HG03520 (cell line): ENCODE data around the gene NRIP2.

Source experiments
- ATAC-seq: cut with Tn5 transposase; IDR thresholded peaks from one replicate; pipeline ENCODE4 v1.9.1; 2021; ENCODE audit warnings: mild to moderate bottlenecking, moderate library complexity; ENCODE audit not compliant: unreplicated experiment

NRIP2 gene

DNA sequence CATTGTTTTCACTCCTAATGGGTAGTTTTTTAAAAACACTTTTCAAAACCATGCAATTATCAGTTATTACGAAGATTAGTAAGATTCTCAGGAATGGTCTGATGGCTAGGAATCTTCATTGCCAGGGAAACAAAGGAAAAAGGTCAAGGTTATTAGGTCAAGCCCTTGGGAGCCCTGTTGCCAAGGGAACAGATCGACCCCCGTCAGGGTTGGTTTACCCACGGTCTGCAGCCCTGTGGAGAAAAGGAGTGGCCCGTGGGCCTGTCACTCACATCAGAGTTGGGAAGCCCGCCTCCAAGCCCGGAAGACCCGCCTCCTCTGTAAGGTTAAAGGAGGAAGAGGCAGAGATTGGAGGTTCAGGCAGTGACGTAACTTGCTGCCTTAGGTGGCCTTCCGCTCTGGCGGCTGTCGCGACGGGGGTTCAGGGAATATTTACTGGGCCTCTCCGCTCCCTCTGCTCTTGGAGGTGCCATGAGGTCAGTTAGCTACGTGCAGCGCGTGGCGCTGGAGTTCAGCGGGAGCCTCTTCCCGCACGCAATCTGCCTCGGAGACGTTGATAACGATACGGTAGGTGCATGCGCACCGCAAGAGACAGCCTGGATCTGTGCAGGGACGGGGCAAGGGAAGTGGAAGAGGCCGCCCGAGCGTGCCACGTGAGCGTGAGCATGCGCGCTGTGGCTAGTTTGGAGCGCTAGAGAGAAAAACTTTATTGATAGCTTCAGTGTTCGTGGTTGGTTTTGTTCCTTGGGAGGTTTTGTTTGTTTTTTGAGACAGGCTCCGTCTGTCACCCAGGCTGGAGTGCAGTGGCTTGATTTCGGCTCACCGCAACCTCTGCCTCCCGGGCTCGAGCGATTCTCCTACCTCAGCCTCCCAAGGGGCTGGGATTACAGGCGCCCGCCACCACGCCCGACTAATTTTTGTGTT lies 22.3 kb downstream of the NRIP2 start, which contains the start of gene ITFG2:
TSS of gene ITFG2 (plus strand) at position 379 of the 924 bp plus-strand sequence. CDS start at position 472, 93 bp downstream.
- peak; percentile 97 for ATAC-seq

DNA sequence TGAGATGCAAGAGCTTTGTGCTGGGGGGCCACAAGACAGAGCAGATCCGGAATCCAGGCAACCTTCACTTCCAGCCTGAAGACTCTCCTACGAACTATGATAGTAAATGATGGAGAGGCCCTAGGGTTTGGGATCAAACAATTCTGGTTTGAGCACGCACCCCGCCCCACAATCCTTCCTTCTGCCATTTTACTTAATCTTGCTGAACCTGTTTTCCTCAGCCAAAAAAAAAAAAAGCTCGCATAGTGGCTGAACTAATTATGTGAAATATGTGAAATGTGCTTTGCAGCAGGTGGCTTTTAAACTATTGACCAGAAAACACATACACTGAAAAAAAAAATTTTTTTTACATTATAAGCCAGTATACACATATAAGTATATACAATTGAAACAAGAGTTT lies 23.0 kb downstream of the NRIP2 start:
- ATAC-seq: no peak

DNA sequence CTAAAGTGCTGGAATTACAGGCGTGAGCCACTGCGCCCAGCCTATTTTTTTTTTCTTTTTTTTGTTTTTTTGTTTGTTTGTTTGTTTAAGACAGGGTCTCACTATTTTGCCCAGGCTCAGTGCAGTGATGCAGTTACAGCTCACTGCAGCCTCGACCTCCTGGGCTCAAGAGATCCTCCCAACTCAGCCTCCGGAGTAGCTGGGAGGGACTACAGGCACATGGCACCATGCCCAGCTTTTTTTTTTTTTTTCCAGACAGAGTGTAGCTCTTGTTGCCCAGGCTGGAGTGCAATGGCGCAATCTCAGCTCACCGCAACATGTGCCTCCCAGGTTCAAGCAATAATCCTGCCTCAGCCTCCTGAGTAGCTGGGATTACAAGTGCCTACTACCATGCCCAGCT lies 28.1 kb downstream of the NRIP2 start:
- ATAC-seq: no peak

DNA sequence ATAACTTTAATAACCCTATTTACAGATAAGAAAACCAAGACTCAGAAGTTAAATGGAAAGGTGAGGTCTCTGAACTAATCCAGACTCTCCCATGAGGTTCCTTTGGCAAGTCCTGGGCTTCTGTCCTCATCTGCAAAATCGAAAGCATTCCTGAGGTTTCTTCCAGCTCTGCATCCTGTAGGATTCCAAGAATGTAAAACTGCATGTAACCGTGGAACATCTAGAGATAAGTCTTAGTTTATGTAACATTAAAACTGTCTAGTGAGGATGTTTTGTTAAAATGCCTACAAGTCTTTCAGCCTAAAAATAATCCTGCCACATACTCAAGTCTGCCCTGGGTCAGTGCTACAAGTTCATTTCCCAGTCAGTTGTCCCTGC lies 29.7 kb downstream of the NRIP2 start:
- ATAC-seq: no peak

DNA sequence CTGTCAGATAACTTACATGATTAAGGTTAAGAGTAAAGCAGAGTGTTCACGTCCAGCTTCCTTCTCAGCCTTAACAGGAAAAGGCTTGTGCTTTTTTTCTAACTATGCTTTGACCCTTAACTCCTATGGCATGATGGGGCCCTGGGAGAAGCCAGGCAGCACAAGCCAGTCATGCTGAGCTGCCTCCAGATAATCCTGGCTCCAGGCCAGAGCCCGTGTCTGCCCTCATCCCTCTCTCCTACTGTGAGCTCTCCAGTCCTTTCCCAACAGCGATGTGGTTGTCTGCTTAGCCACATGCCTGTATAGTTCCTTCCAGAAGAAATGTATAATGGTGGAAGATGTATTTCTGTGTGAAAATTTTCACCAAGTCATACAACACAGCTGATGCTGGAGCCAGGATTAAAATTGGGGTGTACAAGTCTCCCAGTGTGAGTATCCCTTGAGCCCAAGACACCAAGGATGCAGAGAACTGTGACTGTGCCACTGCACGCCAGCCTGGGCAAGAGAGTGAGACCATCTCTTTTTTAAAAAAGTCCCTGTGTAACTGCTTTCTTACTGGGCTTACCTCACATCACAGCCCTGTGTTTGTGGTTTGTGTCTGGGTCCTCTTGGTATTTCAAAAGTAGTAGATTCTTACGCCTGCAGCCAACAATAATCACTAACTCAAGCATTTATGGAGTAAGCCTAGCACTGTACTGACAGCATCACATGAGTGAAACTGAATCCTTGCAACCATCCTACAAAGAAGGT lies 30.3 kb downstream of the NRIP2 start:
- no peak for ATAC-seq

DNA sequence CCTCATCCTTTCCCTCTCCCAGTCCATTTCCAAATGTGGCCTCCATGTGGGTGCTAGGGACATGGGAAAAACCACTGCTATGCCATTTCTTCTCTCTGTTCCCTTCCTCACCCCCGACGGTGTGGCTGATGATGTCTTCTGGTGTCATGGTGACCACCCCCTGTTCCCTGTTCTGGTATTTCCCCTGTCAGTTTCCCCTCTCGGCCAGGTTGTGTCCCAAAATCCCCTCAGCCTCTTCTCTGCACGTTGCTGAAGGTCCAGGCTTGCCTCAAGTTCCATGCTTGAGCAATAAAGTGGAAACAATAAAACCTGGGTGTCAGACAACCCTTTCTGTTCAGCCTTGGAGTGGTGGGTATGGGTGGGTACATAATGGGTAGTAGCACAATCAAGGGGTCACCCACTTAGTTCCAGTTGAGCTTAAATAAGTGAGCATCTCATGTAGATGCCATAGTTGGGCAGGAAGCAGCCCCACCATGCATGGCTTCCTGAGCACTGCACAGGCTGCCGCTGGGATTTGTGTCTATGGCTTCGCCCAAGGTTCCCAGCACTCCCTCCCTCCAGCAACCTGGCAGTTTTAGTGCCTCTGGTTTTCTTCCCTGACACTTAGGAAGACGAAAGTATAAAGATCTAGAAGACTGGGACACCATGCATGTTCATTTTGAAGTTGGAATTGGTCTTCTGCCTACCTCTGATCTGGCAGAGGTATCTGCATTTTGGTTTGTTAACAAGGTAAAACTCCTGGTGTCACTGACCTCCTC lies 31.0 kb downstream of the NRIP2 start:
- no peak for ATAC-seq

DNA sequence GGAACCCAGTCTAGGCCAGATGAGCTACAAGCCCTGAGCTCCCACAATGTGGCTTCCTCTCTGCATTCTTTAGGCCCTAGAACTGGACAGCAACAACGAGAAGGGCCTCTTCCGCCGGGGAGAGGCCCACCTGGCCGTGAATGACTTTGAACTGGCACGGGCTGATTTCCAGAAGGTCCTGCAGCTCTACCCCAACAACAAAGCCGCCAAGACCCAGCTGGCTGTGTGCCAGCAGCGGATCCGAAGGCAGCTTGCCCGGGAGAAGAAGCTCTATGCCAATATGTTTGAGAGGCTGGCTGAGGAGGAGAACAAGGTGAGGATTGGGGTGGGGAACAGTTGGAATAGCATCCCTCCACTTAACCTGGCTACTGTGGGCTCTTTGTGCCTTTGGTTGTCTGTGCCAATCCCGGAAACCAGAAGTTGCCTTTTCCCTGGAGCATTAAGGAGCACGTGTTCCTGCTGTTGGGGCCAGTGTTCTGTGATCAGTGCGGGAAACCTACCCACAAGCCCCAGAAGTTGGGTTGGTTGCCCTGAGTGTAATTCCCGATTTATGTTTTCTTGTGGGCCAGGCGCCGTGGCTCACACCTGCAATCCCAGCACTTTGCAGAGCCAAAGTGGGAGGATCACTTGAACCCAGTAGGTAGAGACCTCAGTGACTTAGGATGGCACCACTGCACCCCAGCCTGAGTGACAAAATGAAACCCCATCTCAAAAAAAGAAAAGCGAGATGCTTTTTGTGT lies 33.6 kb downstream of the NRIP2 start:
- no peak for ATAC-seq

DNA sequence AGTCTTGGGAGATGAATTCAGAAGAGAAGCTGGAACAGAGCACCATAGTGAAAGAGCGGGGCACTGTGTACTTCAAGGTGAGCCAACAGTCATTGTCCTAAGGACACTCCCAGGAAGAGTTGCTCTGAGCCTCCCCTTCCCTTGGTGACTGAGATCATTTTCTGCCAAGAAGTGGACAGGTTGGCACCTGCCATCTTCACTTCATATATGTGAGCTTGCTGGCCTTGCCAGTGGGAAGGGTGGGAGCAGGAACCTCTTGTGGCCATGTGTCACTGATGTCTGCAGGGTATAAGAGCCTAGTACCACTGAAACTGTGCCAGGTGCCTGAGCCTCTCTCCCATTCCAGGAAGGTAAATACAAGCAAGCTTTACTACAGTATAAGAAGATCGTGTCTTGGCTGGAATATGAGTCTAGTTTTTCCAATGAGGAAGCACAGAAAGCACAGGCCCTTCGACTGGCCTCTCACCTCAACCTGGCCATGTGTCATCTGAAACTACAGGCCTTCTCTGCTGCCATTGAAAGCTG lies 34.7 kb downstream of the NRIP2 start:
- ATAC-seq: no peak

DNA sequence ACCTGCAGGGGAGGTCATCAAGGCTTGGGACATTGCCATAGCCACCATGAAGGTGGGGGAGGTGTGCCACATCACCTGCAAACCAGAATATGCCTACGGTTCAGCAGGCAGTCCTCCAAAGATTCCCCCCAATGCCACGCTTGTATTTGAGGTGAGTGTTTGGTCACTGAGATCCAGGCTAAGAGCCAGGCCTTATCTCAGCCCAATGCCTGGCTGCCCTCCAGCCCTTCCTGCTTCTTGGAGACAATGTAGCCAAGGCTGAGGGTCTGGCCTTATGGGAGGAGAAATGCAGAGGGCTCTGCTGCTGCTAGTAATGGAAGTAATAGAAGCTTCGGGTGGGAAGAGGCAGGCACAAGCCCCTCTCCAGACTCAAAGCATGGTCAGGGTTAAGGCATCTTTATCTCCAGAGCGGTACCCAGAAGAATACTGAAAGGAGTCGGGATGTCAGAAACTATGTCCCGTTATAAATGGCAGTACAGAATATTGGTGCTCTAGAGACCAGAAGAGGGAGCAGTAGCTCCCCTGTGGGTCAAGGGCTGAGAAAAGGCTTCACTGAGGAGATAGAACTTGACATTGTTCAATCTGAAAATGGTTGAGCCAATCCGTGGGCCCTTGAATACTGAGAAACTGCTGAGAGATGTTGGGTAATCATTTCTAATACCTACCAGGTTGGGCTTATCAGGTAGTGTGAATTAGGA lies 37.0 kb downstream of the NRIP2 start:
- no peak for ATAC-seq

DNA sequence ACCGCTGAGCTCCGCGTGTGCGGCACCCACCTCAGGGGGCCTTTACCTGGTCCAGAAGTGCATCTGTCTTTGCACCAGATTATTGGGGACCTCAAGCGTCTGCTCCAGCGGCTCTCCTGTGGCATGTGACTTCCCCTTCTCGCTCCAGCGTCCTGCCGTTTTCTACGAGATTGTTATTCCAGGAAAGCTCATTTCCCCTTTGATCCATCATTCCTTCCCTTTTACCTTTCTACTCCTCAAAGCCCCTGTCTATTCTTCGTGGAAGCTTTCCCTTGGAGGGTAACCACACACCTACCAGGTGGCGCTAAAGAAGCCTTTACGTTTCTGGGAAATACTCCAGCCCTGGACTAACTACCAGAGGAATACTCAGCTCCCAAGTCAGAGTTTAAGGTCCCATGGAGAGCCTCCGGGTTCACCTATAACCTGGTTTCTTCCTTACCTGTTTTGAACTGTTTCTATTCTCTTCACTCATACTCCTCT lies 38.6 kb downstream of the NRIP2 start:
- ATAC-seq: peak; percentile 7

DNA sequence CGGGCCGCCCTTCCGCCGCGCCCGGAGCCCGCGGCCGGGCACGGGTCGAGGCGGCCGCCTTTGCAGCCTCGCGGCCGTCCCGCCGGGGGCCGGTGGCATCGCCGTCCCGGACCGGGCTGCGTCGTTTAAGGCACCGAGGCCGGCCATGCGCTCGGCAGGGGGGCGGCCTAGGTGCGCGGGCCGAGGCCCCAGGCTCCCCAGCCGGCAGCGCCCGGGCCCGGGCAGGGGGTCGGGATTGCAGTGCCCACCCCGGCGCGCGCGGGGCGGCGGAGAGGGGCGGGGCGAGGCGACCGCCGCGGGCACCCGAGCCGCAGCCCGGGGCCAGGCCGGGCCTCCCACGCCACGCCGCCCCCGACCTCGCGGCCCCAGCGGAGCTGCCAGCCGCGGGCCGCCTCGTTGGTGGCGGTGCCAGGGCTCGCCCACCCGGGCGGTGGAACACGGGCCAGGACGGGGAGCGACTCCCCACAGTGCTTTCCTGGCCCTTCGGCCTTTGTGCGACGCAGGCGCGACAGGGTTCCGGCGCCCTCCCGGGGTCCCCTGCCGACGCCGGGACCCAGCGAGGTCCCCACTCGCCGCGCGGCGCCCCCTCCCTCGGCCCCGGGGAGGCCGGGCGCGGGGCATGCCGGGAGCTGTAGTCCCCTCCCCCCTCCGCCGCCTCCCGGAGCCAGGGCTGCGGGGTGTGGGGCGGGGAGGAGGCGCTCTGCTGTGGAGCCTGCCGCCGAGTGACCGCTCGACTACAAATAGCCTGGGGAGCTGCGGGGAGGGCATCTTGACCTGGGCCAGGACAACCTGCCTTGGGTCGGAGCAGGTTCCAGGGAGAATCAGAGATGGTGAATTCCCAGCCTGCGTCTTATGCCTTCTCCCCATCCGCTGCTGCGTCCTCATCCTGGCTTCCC lies 39.3 kb downstream of the NRIP2 start:
- peak; percentile 54 for ATAC-seq

DNA sequence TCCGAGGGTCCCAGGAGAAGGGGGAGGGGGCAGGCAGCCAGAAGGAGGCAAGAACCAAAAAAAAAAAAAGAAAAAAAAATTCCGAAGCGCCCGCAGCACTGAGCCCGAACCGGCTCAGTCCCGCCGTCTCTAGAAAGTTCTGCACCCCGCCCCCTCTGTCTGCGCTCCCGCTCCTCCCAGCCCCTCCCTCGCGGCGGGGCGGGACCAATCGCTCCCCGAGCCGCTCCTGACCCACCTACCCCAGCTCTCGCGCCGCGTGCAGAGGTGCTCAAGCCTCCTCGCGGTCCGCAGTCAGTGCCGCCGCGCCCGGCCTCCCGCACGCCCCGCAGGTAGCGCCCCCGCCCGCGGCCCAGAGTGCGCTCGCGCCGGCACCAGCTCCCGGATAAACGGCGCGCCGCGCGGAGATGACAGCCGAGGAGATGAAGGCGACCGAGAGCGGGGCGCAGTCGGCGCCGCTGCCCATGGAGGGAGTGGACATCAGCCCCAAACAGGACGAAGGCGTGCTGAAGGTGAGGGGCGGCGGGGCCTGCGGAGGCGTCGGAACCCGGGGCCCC lies 40.0 kb downstream of the NRIP2 start, which contains the start of gene FKBP4:
TSS of gene FKBP4 (plus strand) at position 235 of the 554 bp plus-strand sequence. CDS start at position 405, 170 bp downstream.
- ATAC-seq: peak; percentile 69

DNA sequence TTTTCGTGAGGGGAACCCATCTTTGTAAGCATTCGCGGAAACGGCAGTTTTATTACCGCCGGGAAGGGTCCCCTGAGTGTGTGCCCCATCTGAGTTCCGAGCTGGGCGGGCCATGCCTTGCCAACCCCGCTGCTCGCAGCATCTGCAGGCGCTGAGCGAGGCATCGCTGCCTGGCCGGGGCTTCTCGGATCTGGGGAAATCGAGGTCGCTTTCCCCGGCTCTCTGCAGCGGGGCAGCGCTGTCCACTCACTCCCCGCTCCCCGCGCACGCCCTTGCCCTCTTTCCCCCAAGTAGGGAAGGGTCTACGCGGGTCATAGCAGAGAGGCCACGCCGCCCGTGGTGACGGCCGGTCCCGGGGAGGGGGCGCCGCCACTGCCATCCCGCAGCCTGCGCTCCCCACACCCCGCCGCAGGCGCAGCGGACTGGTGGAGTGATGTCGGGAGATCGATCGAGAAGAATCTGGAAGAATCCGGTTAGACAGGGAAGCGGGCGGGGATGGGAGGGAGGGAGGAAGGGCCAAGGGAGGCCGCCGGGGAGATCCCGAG lies 40.6 kb downstream of the NRIP2 start:
- no peak for ATAC-seq

DNA sequence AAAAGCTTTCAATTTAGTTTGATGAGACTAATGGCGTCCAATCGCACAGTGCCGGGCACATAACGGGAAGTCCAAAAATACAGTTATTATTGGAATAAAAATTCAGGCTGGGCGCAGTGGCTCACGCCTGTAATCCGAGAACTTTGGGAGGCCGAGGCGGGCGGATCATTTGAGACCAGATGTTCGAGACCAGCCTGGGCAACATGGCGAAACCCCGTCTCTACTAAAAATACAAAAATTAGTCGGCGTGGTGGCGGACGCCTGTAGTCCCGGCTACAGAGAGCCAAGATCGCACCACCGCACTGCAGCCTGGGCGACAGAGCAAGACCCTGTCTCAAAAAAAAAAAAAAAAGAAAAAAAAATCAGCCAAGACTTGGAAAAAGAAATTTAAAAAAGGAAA lies 41.3 kb downstream of the NRIP2 start:
- no peak for ATAC-seq

DNA sequence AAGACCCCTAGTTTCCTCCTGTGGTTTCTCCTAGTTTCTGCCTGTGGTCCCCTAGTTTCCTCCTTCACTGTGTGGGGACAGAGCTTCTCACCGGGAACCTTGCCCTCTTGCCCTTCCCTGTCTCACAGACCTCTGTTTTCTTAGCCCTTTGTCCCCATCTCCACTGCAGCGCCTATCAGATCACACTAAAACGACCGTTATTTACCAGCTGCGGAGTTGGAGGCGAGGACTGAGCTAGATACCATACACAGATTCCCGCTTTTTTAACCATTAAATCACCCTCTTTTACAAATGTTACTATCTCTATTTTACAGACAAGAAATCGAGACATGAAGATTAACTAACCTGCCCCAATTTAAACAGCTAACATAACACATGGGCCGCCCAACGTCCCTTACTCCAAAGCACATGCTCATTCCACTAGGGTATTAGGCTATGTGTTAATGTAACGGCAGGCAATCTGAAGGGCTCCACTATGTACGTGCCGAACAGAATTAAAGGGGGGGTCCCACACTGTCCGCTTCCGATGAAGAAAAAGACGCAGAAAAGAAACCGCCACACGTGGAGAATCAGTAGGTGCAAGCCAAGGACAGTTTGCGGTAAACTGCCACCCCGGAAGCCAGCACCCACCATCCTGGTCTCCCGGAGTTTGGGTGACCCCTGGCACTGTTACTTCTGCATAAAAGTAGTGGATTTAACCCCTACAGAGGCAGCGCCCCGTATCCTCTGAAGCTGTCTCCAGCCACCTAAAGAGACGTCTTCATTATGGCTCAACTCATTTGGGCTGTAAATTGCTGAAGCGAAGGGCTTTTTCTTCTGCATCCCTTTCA lies 41.9 kb downstream of the NRIP2 start:
- no peak for ATAC-seq

DNA sequence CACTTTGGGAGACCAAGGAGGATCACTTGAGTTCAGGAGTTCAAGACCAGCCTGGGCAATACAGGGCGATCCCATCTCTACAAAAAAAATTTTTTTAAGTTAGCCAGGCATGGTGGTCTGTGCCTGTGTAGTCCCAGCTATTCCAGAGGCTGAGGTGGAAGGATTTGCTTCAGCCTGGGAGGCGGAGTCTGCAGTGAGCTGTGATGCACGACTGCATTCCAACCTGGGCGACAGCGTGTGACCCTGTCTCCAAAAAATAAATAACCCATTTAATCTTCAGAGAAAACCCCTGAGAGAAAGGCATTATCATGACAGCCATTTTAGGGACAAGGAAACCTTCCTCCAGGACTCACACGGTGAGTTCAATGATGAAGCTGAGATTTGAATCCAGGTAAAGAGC lies 43.7 kb downstream of the NRIP2 start:
- ATAC-seq: no peak

DNA sequence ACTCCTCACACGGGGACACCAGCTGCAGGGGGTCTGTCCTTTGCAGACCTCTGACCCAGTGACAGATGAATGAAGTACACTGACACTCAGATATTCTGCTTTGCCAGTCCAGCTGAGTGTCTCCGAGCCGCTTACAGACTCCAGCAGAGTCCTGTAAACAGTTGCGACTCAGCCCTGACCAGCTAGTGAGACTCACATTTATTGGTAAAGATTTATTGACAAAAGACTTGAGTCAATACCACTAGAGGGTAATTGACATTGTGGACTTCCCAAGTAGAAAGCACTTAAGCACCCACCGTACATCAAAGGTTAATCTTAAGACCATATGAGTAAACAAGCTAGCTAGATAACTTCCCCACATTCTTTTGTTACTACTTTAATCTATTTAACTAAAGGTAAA lies 49.8 kb downstream of the NRIP2 start:
- ATAC-seq: no peak
